ENCODE measurements around the gene RAPGEF1. TPM values are rescaled to one million over a fixed set of nuclear protein-coding genes. Genes with fewer than 3 reads are reported as not detected.

The RAPGEF1 gene
- total RNA-seq, 3 donors from 2014 or later, result 106 to 120 (median 111) TPM

GRCh38 chr9:131645078-131645776 is 94.6 kb downstream of the RAPGEF1 start:
- Mint-ChIP-seq H3K9me3 (no peaks in the 10 kb centered on the region), H3K36me3 (ENCODE audit: insufficient read depth) (peaks cover 40% of the 10 kb centered on the region), H3K4me3 (no peak overlapping the region), H3K4me1 (ENCODE audit: low read depth) (peaks cover 40% of the 10 kb centered on the region), H3K27me3 (ENCODE audit: low read depth) (no peaks in the 10 kb centered on the region)
- DNase-seq (no peak), ATAC-seq (peak; percentile 47 to 65)

GRCh38 chr9:131642496-131643083 is 97.3 kb downstream of the RAPGEF1 start:
- Mint-ChIP-seq H3K27me3 (ENCODE audit: low read depth) (no peaks in the 10 kb centered on the region), H3K9me3 (no peaks in the 10 kb centered on the region), H3K4me1 (ENCODE audit: low read depth) (peaks cover 38% of the 10 kb centered on the region), H3K4me3 (peak overlapping the region; percentile 10), H3K36me3 (ENCODE audit: insufficient read depth) (peaks cover 41% of the 10 kb centered on the region)
- peak; percentile 92 for ATAC-seq
- no peak for DNase-seq

- H3K36me3 Mint-ChIP-seq (ENCODE audit: insufficient read depth), result peaks cover 36% of the 10 kb centered on the region
- H3K4me3 Mint-ChIP-seq, result no peak overlapping the region
Measured at GRCh38 chr9:131641618-131642495, 98.0 kb downstream of the RAPGEF1 start.

GRCh38 chr9:131640438-131641137 is 99.3 kb downstream of the RAPGEF1 start:
- Mint-ChIP-seq H3K4me3 (no peak overlapping the region), H3K4me1 (ENCODE audit: low read depth) (peaks cover 45% of the 10 kb centered on the region), H3K27me3 (ENCODE audit: low read depth) (no peaks in the 10 kb centered on the region), H3K9me3 (no peaks in the 10 kb centered on the region), H3K36me3 (ENCODE audit: insufficient read depth) (peaks cover 30% of the 10 kb centered on the region)
- ATAC-seq (no peak), DNase-seq (no peak)

More at GRCh38 chr9:131641618-131642495, 98.0 kb downstream of the RAPGEF1 start:
- ATAC-seq, result no peak
- no peaks in the 10 kb centered on the region for H3K27me3 Mint-ChIP-seq (ENCODE audit: low read depth)
- DNase-seq, result no peak
- H3K4me1 Mint-ChIP-seq (ENCODE audit: low read depth), result peaks cover 38% of the 10 kb centered on the region
- H3K9me3 Mint-ChIP-seq, result no peaks in the 10 kb centered on the region

GRCh38 chr9:131639769-131640437 is 100.0 kb downstream of the RAPGEF1 start:
- H3K4me1 Mint-ChIP-seq (ENCODE audit: low read depth), result peaks cover 48% of the 10 kb centered on the region
- ATAC-seq (no peak), DNase-seq (no peak)
- H3K4me3 Mint-ChIP-seq, result no peak overlapping the region
- no peaks in the 10 kb centered on the region for H3K9me3 Mint-ChIP-seq
- peaks cover 30% of the 10 kb centered on the region for H3K36me3 Mint-ChIP-seq (ENCODE audit: insufficient read depth)
- H3K27me3 Mint-ChIP-seq (ENCODE audit: low read depth), result no peaks in the 10 kb centered on the region

- ATAC-seq (no peak), DNase-seq (no peak)
- Mint-ChIP-seq H3K27me3 (ENCODE audit: low read depth) (no peaks in the 10 kb centered on the region), H3K4me1 (ENCODE audit: low read depth) (peaks cover 29% of the 10 kb centered on the region), H3K36me3 (ENCODE audit: insufficient read depth) (peaks cover 29% of the 10 kb centered on the region), H3K4me3 (no peak overlapping the region), H3K9me3 (no peaks in the 10 kb centered on the region)
Measured at GRCh38 chr9:131636593-131636992, 103.3 kb downstream of the RAPGEF1 start.

- peaks cover 30% of the 10 kb centered on the region for H3K36me3 Mint-ChIP-seq (ENCODE audit: insufficient read depth)
- ATAC-seq, result no peak
Measured at GRCh38 chr9:131635892-131636291, 104.0 kb downstream of the RAPGEF1 start.

GRCh38 chr9:131635285-131635684 is 104.6 kb downstream of the RAPGEF1 start:
- DNase-seq (peak; percentile 71), ATAC-seq (peak; percentile 99 to 100)
- peaks cover 27% of the 10 kb centered on the region for H3K36me3 Mint-ChIP-seq (ENCODE audit: insufficient read depth)
- H3K9me3 Mint-ChIP-seq, result no peaks in the 10 kb centered on the region
- H3K4me1 Mint-ChIP-seq (ENCODE audit: low read depth), result peaks cover 38% of the 10 kb centered on the region
- no peaks in the 10 kb centered on the region for H3K27me3 Mint-ChIP-seq (ENCODE audit: low read depth)
- no peak overlapping the region for H3K4me3 Mint-ChIP-seq

More at GRCh38 chr9:131635892-131636291, 104.0 kb downstream of the RAPGEF1 start:
- no peaks in the 10 kb centered on the region for H3K9me3 Mint-ChIP-seq
- no peak overlapping the region for H3K4me3 Mint-ChIP-seq
- DNase-seq, result no peak
- no peaks in the 10 kb centered on the region for H3K27me3 Mint-ChIP-seq (ENCODE audit: low read depth)
- peaks cover 32% of the 10 kb centered on the region for H3K4me1 Mint-ChIP-seq (ENCODE audit: low read depth)

- peaks cover 50% of the 10 kb centered on the region for H3K4me1 Mint-ChIP-seq (ENCODE audit: low read depth)
- no peak overlapping the region for H3K4me3 Mint-ChIP-seq
- no peaks in the 10 kb centered on the region for H3K27me3 Mint-ChIP-seq (ENCODE audit: low read depth)
- ATAC-seq, result no peak
- peaks cover 20% of the 10 kb centered on the region for H3K36me3 Mint-ChIP-seq (ENCODE audit: insufficient read depth)
- H3K9me3 Mint-ChIP-seq, result no peaks in the 10 kb centered on the region
- no peak for DNase-seq
Measured at GRCh38 chr9:131633491-131634031, 106.3 kb downstream of the RAPGEF1 start.

- Mint-ChIP-seq H3K27me3 (ENCODE audit: low read depth) (no peaks in the 10 kb centered on the region), H3K4me1 (ENCODE audit: low read depth) (peaks cover 54% of the 10 kb centered on the region), H3K4me3 (no peak overlapping the region), H3K36me3 (ENCODE audit: insufficient read depth) (peaks cover 19% of the 10 kb centered on the region), H3K9me3 (no peaks in the 10 kb centered on the region)
- ATAC-seq (no peak), DNase-seq (no peak)
Measured at GRCh38 chr9:131631306-131631705, 108.6 kb downstream of the RAPGEF1 start.

GRCh38 chr9:131630205-131630831 is 109.6 kb downstream of the RAPGEF1 start:
- peak in 1 of 2 donors; percentile 10 for ATAC-seq
- peaks cover 27% of the 10 kb centered on the region for H3K36me3 Mint-ChIP-seq (ENCODE audit: insufficient read depth)
- no peak for DNase-seq
- peaks cover 46% of the 10 kb centered on the region for H3K4me1 Mint-ChIP-seq (ENCODE audit: low read depth)
- no peak overlapping the region for H3K4me3 Mint-ChIP-seq
- no peaks in the 10 kb centered on the region for H3K9me3 Mint-ChIP-seq
- H3K27me3 Mint-ChIP-seq (ENCODE audit: low read depth), result no peaks in the 10 kb centered on the region

- Mint-ChIP-seq H3K4me3 (no peak overlapping the region), H3K27me3 (ENCODE audit: low read depth) (no peaks in the 10 kb centered on the region), H3K9me3 (no peaks in the 10 kb centered on the region), H3K4me1 (ENCODE audit: low read depth) (peaks cover 41% of the 10 kb centered on the region), H3K36me3 (ENCODE audit: insufficient read depth) (peaks cover 31% of the 10 kb centered on the region)
- DNase-seq (no peak), ATAC-seq (no peak)
Measured at GRCh38 chr9:131629825-131630204, 110.1 kb downstream of the RAPGEF1 start.

GRCh38 chr9:131629226-131629500 is 110.7 kb downstream of the RAPGEF1 start:
- ATAC-seq (no peak), DNase-seq (no peak)
- H3K36me3 Mint-ChIP-seq (ENCODE audit: insufficient read depth), result peaks cover 32% of the 10 kb centered on the region
- H3K4me1 Mint-ChIP-seq (ENCODE audit: low read depth), result peaks cover 39% of the 10 kb centered on the region
- H3K4me3 Mint-ChIP-seq, result no peak overlapping the region
- H3K27me3 Mint-ChIP-seq (ENCODE audit: low read depth), result no peaks in the 10 kb centered on the region
- H3K9me3 Mint-ChIP-seq, result no peaks in the 10 kb centered on the region
